ENCODE results near the gene SALL2. TPM values are rescaled to one million over a fixed set of nuclear protein-coding genes. Genes with fewer than 3 reads are reported as not detected.

SALL2 gene
- total RNA-seq, 1 experiment from 2014 or later: 1.5 TPM

DNA sequence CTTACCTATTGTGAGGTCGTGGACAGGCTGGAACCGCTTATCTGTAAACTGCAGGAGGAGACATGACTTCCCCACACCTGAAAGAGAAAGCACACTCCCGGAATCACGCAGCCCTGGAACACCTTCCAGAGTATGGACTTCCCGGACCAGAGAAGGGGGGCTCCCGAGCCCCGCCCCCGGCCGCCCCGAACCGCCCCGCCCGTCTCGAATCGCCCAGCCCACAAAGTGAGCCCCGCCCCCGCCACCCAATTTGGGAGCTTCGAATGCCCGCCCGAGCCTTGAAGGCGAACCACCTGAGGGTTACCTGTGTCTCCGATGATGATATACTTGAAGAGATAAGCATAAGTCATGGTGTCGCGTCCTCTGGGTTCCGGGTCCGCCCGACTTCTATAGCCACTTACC lies 49.6 kb downstream of the SALL2 start:
- CTCF ChIA-PET: no interaction called here
- DNase-seq (ENCODE audit: low read depth, low spot score) (peak; percentile 18), ATAC-seq (peak; percentile 86)
- no TSS peak for BruUV-seq (replicated peaks)
- POLR2A ChIA-PET: interaction anchor here (0.5 to 0.6 kb wide), 4 partner anchors 11 to 1702 kb away, joined by 3 to 4 read pairs (median 3); no protein-coding TSS in a partner anchor
- Histone ChIP-seq H3K36me3 (ENCODE audit: control insufficient read depth, insufficient read depth, low read length) (peaks cover 8% of the 10 kb centered on the region), H3K9me3 (ENCODE audit: control insufficient read depth, insufficient read depth, low read depth, low read length) (no peaks in the 10 kb centered on the region), H3K4me3 (ENCODE audit: low read depth in 2 of 2, low read length in 2 of 2) (peak overlapping the region; percentile 92 to 99), H3K27ac (ENCODE audit: low read length) (peak overlapping the region; percentile 88), H3K4me1 (ENCODE audit: control insufficient read depth, insufficient read depth, low read length) (peaks cover 6% of the 10 kb centered on the region), H3K27me3 (ENCODE audit: control insufficient read depth, insufficient read depth, low read length) (no peaks in the 10 kb centered on the region)
- in situ Hi-C loops (cut with HindIII; ENCODE audit: low pct_unique_long_range_greater_than_20kb, low sequenced_read_pairs): no loop called here
- TF ChIP-seq REST (IDR thresholded peaks at IDR 0.05; ENCODE audit: insufficient read depth in 1 of 2, low read depth in 2 of 2, low read length in 1 of 2) (no peak), SIN3A (IDR thresholded peaks at IDR 0.05; ENCODE audit: borderline replicate concordance, insufficient read depth, low read depth, low read length) (no peak), POLR2AphosphoS5 (IDR thresholded peaks at IDR 0.05; ENCODE audit: low read depth, low read length) (peak; percentile 38; the same call in 1 of the 2 replicates), TCF7L2 (IDR thresholded peaks at IDR 0.05; ENCODE audit: low read depth, low read length) (no peak)
- TF ChIP-seq, protein P1, sequence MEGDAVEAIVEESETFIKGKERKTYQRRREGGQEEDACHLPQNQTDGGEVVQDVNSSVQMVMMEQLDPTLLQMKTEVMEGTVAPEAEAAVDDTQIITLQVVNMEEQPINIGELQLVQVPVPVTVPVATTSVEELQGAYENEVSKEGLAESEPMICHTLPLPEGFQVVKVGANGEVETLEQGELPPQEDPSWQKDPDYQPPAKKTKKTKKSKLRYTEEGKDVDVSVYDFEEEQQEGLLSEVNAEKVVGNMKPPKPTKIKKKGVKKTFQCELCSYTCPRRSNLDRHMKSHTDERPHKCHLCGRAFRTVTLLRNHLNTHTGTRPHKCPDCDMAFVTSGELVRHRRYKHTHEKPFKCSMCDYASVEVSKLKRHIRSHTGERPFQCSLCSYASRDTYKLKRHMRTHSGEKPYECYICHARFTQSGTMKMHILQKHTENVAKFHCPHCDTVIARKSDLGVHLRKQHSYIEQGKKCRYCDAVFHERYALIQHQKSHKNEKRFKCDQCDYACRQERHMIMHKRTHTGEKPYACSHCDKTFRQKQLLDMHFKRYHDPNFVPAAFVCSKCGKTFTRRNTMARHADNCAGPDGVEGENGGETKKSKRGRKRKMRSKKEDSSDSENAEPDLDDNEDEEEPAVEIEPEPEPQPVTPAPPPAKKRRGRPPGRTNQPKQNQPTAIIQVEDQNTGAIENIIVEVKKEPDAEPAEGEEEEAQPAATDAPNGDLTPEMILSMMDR (IDR thresholded peaks at IDR 0.05): no peak
- intact Hi-C loops (cut with micrococcal nuclease; ENCODE audit: unreplicated experiment): no loop called here

DNA sequence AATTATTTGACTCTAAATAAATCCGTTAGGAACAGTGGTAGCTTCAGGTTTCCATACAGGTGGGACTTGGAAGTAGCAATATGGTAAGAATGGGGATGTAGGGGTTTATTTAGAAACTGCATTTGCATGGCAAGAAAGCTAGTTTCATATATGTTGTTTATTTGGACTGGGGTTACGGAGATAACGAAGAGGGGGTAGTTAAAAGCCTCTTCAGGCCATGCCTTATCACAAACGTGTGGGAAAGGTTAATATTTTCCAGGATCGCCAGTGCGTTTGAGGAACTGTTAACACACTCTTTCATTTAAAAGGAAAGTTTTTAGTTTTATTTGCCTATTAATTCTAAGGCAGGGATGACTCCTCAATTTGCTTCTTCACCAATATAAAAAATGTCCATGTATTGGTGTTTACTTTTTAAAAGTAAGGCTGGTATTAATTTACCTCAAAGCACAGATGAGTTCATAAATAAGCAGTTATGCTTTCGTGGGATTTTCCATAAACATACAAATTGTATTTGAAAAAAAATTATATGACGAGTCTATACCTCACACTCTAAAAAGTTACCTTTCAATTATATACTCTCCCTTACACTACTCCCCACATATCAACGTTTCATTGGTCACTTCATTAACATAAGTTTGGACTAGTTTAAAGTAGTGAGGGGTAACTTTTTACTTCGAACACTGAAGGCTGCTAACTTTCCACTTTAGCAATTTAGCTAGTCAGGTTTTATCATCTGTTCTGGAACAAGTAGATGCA lies 50.2 kb downstream of the SALL2 start:
- 0 out of 2 replicates have a peak, but pooled peaks have one; percentile 2 for ATAC-seq
- no peaks in the 10 kb centered on the region for H3K9me3 ChIP-seq (ENCODE audit: control insufficient read depth, insufficient read depth, low read depth, low read length)
- in situ Hi-C loops (cut with HindIII; ENCODE audit: low pct_unique_long_range_greater_than_20kb, low sequenced_read_pairs) (no loop called here), intact Hi-C loops (cut with micrococcal nuclease; ENCODE audit: unreplicated experiment) (no loop called here)
- peaks cover 6% of the 10 kb centered on the region for H3K4me1 ChIP-seq (ENCODE audit: control insufficient read depth, insufficient read depth, low read length)
- H3K27ac ChIP-seq (ENCODE audit: low read length): peak overlapping the region; percentile 88
- H3K4me3 ChIP-seq (ENCODE audit: low read depth in 2 of 2, low read length in 2 of 2): peak overlapping the region; percentile 92 to 99
- H3K36me3 ChIP-seq (ENCODE audit: control insufficient read depth, insufficient read depth, low read length): peaks cover 8% of the 10 kb centered on the region
- DNase-seq (ENCODE audit: low read depth, low spot score): no peak
- no peak for TF ChIP-seq REST (IDR thresholded peaks at IDR 0.05; ENCODE audit: insufficient read depth in 1 of 2, low read depth in 2 of 2, low read length in 1 of 2)
- TF ChIP-seq TCF7L2 (IDR thresholded peaks at IDR 0.05; ENCODE audit: low read depth, low read length): no peak
- no peak for TF ChIP-seq SIN3A (IDR thresholded peaks at IDR 0.05; ENCODE audit: borderline replicate concordance, insufficient read depth, low read depth, low read length)
- TF ChIP-seq POLR2AphosphoS5 (IDR thresholded peaks at IDR 0.05; ENCODE audit: low read depth, low read length): no peak
- TF ChIP-seq, protein P1 (IDR thresholded peaks at IDR 0.05): no peak
- no peaks in the 10 kb centered on the region for H3K27me3 ChIP-seq (ENCODE audit: control insufficient read depth, insufficient read depth, low read length)
- ChIA-PET CTCF (no interaction called here), POLR2A (interaction anchor here (0.5 to 0.6 kb wide), 3 partner anchors 12 to 1702 kb away, joined by 3 to 4 read pairs (median 3); no protein-coding TSS in a partner anchor)
- BruUV-seq (replicated peaks): TSS peak; percentile 76
